GM10847 (cell line): ENCODE results near the gene FLYWCH1.

Source experiments
- POLR2A ChIP-seq: IDR thresholded peaks from 2 replicates; pipeline ENCODE4 v1.6.1; 2011; ENCODE audit not compliant: insufficient read length; ENCODE audit errors: extremely low read depth

The FLYWCH1 gene, protein sequence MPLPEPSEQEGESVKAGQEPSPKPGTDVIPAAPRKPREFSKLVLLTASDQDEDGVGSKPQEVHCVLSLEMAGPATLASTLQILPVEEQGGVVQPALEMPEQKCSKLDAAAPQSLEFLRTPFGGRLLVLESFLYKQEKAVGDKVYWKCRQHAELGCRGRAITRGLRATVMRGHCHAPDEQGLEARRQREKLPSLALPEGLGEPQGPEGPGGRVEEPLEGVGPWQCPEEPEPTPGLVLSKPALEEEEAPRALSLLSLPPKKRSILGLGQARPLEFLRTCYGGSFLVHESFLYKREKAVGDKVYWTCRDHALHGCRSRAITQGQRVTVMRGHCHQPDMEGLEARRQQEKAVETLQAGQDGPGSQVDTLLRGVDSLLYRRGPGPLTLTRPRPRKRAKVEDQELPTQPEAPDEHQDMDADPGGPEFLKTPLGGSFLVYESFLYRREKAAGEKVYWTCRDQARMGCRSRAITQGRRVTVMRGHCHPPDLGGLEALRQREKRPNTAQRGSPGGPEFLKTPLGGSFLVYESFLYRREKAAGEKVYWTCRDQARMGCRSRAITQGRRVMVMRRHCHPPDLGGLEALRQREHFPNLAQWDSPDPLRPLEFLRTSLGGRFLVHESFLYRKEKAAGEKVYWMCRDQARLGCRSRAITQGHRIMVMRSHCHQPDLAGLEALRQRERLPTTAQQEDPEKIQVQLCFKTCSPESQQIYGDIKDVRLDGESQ

GRCh38 chr16:2911638-2912329 is at the start of gene FLYWCH1:
FLYWCH1 (plus strand) TSS chr16:2911931; CDS start chr16:2929686, 17,755 bp downstream.
- no peak for TF ChIP-seq POLR2A

DNA sequence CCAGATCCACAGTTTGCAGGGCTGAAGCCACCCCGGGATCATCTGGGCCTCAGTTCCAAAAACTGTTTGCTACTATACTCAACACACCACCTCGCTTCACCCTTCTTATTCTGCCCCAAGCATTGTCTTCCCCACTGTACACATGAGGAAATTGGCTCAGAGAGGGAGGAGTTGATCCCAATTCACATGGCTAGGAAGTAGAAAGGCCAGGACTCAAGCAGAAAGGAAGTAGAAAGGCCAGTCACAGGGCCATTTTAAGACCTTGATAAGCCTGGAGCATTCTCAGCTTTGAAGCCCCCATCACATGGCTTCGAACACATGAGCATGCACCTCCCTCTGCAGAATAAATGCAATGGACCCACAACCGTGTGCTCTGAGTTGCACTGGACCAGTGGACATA is 46.1 kb upstream of the FLYWCH1 start:
- TF ChIP-seq POLR2A = no peak

DNA sequence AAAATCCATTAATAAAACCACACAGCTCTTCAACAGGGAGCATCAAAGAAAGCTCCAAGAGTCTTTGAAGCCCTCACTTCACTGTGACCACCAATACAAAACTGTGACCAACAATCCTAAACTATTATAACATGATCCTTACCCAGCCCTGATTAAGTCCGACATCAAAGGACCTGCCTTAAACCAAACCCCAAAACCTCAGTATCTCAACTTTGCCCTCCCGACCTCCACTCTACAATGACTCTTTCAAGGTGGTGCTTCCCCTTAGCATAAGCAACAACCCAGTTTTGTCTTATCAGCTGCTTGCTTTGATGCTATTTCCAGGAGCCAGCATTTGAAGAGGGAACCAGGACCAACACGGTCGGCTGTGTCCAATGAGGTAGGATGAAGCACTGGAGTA is 45.3 kb upstream of the FLYWCH1 start:
- TF ChIP-seq POLR2A = no peak

- TF ChIP-seq POLR2A = no peak
Measured at GRCh38 chr16:2867661-2867986, 44.1 kb upstream of the FLYWCH1 start.

DNA sequence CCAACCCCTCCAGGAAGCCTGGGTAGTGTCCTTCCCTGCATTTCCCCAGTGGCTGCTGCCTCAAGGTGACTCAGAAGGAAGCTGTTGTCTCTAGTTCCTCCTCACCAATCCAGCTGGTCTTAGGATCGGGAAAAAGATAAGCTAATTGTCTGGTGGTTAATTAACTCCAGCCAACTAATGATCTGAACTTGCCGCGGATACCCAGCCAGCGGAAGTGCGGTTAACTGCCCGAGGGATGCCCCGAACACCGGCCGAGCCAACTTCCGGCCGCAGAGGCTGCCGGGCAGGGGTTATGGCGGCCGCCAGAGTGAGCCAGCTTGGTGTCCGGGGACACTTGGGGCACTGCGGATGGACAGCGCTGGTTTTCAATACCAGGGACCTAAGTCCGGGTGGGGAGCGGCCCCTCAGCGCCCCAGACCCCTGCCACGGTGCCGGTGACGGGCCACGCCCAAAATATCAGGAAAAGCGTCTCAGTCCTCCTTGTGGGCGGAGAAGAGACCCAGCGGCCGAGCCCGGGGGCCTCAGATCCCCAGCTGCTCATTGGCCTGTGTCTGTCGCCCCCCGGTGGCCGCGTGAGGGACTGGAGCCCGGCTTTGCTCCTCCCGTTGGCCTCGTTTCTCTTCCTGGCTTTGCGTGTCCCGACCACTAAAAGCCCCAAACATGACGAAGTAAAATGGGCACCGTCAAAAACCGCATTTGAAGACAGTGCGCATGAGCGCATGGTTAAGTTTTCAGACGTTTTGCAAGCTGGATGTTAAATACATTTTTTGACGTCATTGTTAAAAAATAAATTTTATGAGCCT is 43.5 kb upstream of the FLYWCH1 start:
- TF ChIP-seq POLR2A = peak; percentile 94

DNA sequence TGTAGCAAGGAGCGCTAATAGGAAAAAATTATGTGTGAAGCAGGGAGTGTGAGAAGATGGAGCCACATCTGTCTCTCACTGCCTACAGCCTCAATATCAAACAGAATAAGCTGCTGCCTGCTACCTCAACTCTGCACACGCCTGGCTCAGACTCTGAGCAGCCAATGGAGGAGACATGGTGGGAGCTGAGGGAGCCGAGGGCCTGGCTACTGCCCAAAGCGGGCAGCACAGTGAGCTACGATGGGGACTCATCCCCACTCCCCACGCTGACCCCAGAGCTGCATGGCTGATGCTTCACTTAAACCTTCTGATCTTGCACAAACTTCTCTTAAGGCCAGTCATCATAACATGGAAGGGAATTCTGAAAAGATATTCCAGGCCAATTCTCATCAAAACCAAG is 39.8 kb upstream of the FLYWCH1 start:
- TF ChIP-seq POLR2A = no peak

- no peak for TF ChIP-seq POLR2A
Measured at GRCh38 chr16:2874032-2874911, 37.5 kb upstream of the FLYWCH1 start.

GRCh38 chr16:2874912-2875362 is 36.8 kb upstream of the FLYWCH1 start:
- TF ChIP-seq POLR2A = no peak

DNA sequence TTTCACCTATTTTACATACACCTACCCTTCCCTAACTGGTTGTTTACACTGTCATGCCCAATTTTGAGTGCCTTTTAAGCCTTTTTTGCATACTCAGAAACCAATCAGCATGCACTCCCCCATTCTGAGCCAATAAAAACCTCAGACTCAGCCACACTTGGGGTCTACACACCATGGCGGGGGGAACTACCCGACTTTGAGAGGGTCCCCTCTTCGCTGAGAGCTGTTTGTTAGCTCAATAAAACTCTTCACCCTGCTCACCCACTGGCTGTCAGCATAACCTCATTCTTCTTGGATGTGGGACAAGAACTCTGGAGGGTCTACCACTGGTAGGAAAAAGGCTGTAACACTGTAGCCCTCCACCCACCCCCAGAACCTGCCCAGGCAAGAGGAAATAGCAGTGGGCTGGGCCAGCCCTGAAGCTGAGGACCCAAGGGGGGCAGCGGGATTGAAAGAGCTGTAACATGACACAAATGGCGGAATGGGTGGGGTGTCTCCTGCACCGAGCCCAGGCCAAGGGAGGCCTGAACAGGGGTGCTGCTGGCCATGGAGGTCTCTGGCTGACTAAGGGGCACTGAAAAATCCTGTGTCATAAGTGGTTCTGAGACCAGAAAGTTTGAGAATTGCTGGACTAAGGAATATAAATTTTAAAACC is 31.8 kb upstream of the FLYWCH1 start:
- no peak for TF ChIP-seq POLR2A

DNA sequence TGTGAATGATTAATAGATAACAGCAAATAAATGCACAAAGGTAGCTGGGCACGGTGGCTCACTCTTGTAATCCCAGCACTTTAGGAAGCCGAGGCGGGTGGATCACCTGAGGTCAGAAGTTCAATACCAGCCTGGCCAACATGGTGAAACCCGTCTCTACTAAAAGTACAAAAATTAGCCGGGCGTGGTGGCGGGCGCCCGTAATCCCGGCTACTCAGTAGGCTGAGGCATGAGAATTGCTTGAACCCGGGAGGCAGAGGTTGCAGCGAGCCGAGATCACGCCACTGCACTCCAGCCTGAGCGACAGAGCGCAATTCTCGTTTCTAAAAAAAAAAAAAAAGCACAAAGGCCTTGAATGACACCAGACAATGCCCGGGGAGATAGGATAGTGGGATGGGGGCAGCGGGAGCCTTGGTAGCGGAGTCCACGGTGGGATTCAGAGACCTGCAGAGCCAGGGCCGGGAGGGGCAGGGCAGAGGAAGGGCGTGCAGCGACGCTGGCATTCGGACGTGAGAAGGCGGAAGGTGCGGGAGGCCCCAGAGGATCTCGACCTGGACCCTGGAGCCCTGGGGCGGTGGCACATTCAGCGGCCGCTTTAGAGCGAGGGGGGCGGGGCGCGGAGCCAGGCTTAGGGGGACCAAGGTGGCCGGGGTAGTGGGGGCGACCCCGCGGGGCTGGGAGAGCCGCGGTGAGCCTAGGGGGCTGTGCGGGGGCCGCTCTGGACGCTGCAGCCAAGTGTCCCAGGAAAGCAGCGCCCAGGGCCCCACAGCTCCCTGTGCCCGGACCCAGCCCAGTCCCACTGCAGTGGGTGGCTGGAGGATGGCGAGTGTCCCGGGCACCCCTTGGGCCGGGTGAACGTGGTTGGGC is 29.7 kb upstream of the FLYWCH1 start:
- TF ChIP-seq POLR2A = peak; percentile 25

GRCh38 chr16:2882650-2883457 is 28.9 kb upstream of the FLYWCH1 start, which contains the start of gene FLYWCH2:
FLYWCH2 (plus strand) TSS chr16:2883215; CDS start chr16:2896450, 13,235 bp downstream.
- peak; percentile 78 for TF ChIP-seq POLR2A

DNA sequence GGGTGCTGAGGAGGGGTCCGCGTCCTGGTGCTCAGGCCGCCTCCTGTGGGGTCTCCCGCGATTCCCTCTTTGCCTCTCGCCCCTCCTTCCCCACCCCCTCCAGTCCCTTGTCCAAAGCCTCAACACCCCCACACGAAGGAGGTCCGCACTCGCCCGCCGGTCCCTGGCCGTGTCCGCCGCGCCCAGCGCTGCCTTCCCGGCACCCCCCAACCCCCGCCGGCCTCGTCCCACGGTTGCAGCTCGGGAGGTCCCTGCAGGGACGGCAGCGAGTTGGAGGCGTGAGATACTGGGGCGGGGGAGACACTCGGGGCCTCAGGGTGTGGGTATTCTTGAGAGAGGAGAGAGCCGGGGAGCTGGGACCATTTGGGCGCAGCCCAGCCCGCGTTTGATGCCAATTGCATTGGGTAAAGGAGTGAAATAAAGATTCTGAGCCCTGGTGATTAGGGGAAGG is 28.2 kb upstream of the FLYWCH1 start:
- no peak for TF ChIP-seq POLR2A
